Lung (tissue), 12 donors: ENCODE results near the gene ZNF12. TPM values are rescaled to one million over a fixed set of nuclear protein-coding genes. Genes with fewer than 3 reads are reported as not detected.
"Not testable (repeated sequence)": the region's sequence is repeated elsewhere in the genome, so short reads cannot be mapped to it uniquely, and the experiment has no call there.

Experiments
- ATAC-seq: fragments of 200-7000 bp; cut with Tn5 transposase; one replicate; pipeline ENCODE4 v1.9.1; 2020; ENCODE audit warnings: moderate number of reproducible peaks; ENCODE audit not compliant: insufficient read depth, low FRiP score
- DNase-seq, 3 donors: peaks; one replicate each; pipeline ENCODE4 v3.0.0-alpha.2; 2013 to 2017
- H3K27ac ChIP-seq, 2 donors: one replicate each; pipeline ENCODE4 v1.5.1; 2013; ENCODE audit warnings: mild to moderate bottlenecking in 2 of 2, moderate library complexity in 2 of 2, control low read depth in 1 of 2, inconsistent platforms in 1 of 2, low read depth in 1 of 2, low read length in 1 of 2
- H3K27me3 ChIP-seq, 3 donors: one replicate each; pipeline ENCODE4 v1.5.1; 2013; ENCODE audit warnings: low read length in 2 of 3; ENCODE audit not compliant: control insufficient read depth in 3 of 3, insufficient read depth in 3 of 3
- H3K36me3 ChIP-seq, 4 donors: one replicate each; pipeline ENCODE4 v1.5.1; 2013; ENCODE audit warnings: low read length in 4 of 4, mild to moderate bottlenecking in 1 of 4, moderate library complexity in 1 of 4; ENCODE audit not compliant: control insufficient read depth in 4 of 4, insufficient read depth in 4 of 4
- H3K4me1 ChIP-seq, 5 donors: one replicate each; pipeline ENCODE4 v1.5.1; 2013; ENCODE audit warnings: low read length in 5 of 5, mild to moderate bottlenecking in 2 of 5, moderate library complexity in 1 of 5; ENCODE audit not compliant: control insufficient read depth in 5 of 5, insufficient read depth in 5 of 5
- H3K4me3 ChIP-seq: one replicate; pipeline ENCODE4 v1.5.1; 2013; ENCODE audit warnings: mild to moderate bottlenecking, control low read depth, moderate library complexity
- H3K9ac ChIP-seq, 2 donors: one replicate each; pipeline ENCODE4 v1.5.1; 2013; ENCODE audit warnings: low read length in 2 of 2, control low read depth in 1 of 2; ENCODE audit not compliant: insufficient read depth in 1 of 2
- H3K9me3 ChIP-seq, 4 donors: one replicate each; pipeline ENCODE4 v1.5.1; 2013; ENCODE audit warnings: low read length in 3 of 4, mild to moderate bottlenecking in 1 of 4, moderate library complexity in 1 of 4; ENCODE audit not compliant: control insufficient read depth in 4 of 4, insufficient read depth in 3 of 4
- CTCF ChIP-seq: IDR thresholded peaks from 2 replicates; pipeline ENCODE4 v1.5.1; 2012; ENCODE audit warnings: mild to moderate bottlenecking; ENCODE audit errors: control extremely low read depth, extremely low read depth
- WGBS, 2 donors: extraction: QIAGEN DNeasy Blood & Tissue Kit; methylation state at CpG; one replicate each; pipeline ENCODE4 v1.1.7; 2013; 5-methylcytosine and 5-hydroxymethylcytosine counted together
- polyA plus RNA-seq, 2 donors: library from polyadenylated mRNA; stranded (reverse); fragments of 200-250 nt; gene quantifications; one replicate each; pipeline ENCODE4 v1.2.1, GENCODE V29; 2013
- total RNA-seq, 2 donors: library from RNA; depleted of rRNA in 1 of 2; stranded (reverse); fragments of >200 nt in 1 of 2; gene quantifications; one replicate each; pipeline ENCODE4 v1.2.1, GENCODE V29; 2014 to 2021
- donor health status: control.
- donor health status: control.
- donor health status: Bipolar disorder and iron deficiency.
- donor health status: healthy.
- donor health status: DM: yes; HTN: yes; CAD: no.

Gene ZNF12
- total and polyA plus RNA-seq, 4 donors = 9.3 to 36.5 (median 16.0) TPM

- Histone ChIP-seq H3K4me1 (no peaks in the 10 kb centered on the region), H3K27ac (no peak overlapping the region), H3K4me3 (no peak overlapping the region), H3K36me3 (no peaks in the 10 kb centered on the region), H3K9me3 (no peaks in the 10 kb centered on the region), H3K27me3 (no peaks in the 10 kb centered on the region), H3K9ac (no peak overlapping the region)
- TF ChIP-seq CTCF = no peak
- WGBS, 2 donors = 45 to 66% methylated on average over 10 of the region's 10 CpGs
- no peak for ATAC-seq
- DNase-seq = no peak
Observed at GRCh38 chr7:6725003-6725402, 18.3 kb upstream of the ZNF12 start.

GRCh38 chr7:6724351-6724750 is 17.6 kb upstream of the ZNF12 start:
- not testable (repeated sequence) for H3K4me3 ChIP-seq, DNase-seq, H3K27ac ChIP-seq, H3K9ac ChIP-seq, H3K4me1 ChIP-seq, ATAC-seq, H3K9me3 ChIP-seq, H3K27me3 ChIP-seq, H3K36me3 ChIP-seq
- WGBS, 2 donors = 85 to 86% methylated on average over 3 to 4 of the region's 4 CpGs

GRCh38 chr7:6718124-6718523 is 11.4 kb upstream of the ZNF12 start:
- Histone ChIP-seq H3K27ac (no peak overlapping the region), H3K36me3 (no peaks in the 10 kb centered on the region), H3K4me1 (no peaks in the 10 kb centered on the region), H3K9ac (no peak overlapping the region), H3K27me3 (no peaks in the 10 kb centered on the region), H3K9me3 (no peaks in the 10 kb centered on the region), H3K4me3 (no peak overlapping the region)
- no peak for TF ChIP-seq CTCF
- ATAC-seq = no peak
- DNase-seq = no peak
- WGBS, 2 donors = 61 to 63% methylated on average over 6 of the region's 6 CpGs

GRCh38 chr7:6715898-6716297 is 9.2 kb upstream of the ZNF12 start:
- not testable (repeated sequence) for H3K36me3 ChIP-seq, ATAC-seq, H3K9ac ChIP-seq, DNase-seq, H3K4me1 ChIP-seq, H3K9me3 ChIP-seq, H3K27me3 ChIP-seq, H3K4me3 ChIP-seq, H3K27ac ChIP-seq
- 60 to 73% methylated on average over 9 of the region's 9 CpGs for WGBS, 2 donors

- H3K9me3 ChIP-seq = no peaks in the 10 kb centered on the region
- H3K27ac ChIP-seq = no peak overlapping the region
- H3K9ac ChIP-seq = no peak overlapping the region
- H3K36me3 ChIP-seq = no peaks in the 10 kb centered on the region
- H3K27me3 ChIP-seq = no peaks in the 10 kb centered on the region
- ATAC-seq = no peak
- TF ChIP-seq CTCF = no peak
- 85 to 89% methylated on average over 5 of the region's 5 CpGs for WGBS, 2 donors
- H3K4me1 ChIP-seq = peaks cover 0 to 1% (median 0%) of the 10 kb centered on the region in 5 donors
- DNase-seq = no peak
- no peak overlapping the region for H3K4me3 ChIP-seq
Observed at GRCh38 chr7:6714360-6714759, 7.6 kb upstream of the ZNF12 start.
